Hematopoietic multipotent progenitor cell (in vitro differentiated cells): ENCODE data around the gene ARL3. TPM values are rescaled to one million over a fixed set of nuclear protein-coding genes. Genes with fewer than 3 reads are reported as not detected.

ENCODE experiments used
- DNase-seq, 3 donors: peaks; one replicate each; pipeline ENCODE4 v3.0.0-alpha.2; 2011 to 2015; ENCODE audit warnings: low read depth in 2 of 3, low spot score in 2 of 3
- total RNA-seq: library from RNA; depleted of rRNA; stranded (reverse); fragments of >200 nt; gene quantifications from one replicate; pipeline ENCODE4 v1.2.3, GENCODE V29; 2012

ARL3 gene
- total RNA-seq, 1 donor: 1.1 TPM

DNA sequence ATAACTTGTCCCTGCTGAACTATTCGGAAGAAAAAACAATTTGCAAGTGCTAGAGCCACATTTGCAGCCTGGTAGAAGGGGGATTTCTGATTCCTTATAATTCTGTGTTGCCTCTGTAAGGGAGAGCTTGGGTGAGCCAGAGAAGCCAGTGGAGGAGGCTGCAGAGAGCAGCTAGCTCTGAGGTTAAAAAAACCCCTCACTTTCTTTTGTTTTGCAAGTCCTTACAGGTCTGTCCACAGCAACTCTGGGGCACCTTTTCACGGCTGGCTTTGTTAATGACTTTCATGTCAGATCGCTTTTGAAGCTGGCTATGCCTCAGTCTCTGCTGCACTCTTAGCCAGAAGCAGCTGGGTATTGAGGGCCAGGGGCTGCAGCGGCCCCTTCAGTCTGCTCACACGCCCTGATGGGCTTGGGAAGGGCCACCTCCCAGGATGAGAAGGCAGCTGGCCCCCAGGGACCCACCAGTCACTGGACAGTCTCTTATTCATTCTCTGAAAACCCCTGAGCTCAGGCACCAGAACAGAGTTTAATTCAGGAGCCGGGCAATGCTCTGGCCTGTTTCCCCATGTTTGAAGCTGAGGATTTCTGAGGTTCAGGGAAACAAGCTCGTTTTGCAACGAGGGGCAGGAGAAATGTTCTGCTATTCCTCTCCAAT, 39.1 kb downstream of the ARL3 start:
- DNase-seq: no peak

DNA sequence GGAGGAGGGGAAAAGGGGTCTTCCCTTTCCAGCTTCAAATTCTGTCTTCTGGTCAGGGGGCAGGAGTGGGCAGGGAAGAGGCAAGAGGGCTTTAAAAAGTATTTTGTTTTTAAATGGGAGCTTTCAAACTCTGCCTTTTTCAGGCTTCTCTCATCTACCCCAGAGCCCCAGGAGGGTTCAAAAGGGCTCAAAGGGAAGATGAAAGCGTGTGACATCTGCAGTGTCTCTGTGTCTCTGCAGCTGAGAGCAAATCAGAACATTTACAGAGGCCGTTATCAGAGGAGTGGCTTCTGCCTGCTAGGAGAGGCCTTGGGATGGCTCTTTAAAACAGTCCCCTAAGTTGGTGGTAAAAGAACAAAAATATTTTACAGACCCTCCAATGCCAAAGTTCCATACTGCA, 39.6 kb downstream of the ARL3 start:
- no peak for DNase-seq

DNA sequence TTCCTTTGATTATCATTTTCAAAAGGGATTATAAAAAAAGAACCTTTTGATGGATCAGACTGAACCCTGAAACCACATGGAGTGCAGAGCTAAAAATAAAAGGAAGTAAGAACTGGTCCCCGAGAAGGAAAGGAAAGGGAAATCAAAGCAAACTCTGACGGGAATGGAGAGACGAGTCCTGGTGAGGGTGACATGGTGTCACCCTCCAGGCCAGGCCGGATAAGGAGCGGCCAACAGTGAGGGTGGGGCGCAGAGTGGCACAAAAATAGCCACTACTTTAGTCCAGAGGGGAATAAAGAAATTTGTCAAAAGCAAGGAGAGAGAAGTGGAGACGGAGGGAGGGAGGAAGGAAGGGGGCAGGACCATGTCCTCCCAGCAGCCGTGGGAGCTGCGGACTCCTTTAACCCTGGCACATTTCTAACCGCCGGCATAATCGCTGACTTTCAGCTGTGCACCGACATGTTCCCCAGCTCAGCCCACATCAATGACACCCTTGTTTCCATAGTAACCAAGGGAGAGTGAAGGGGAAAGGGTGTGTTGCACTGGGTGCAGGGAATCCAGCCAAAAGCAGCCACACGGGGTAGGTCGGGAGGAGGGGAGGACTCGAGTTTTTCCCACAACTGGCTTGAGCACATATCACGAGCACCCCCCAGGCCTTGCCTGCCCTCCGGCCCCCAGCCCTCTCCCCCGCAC, 40.2 kb downstream of the ARL3 start:
- DNase-seq: peak; percentile 59 to 94 (median 84)

DNA sequence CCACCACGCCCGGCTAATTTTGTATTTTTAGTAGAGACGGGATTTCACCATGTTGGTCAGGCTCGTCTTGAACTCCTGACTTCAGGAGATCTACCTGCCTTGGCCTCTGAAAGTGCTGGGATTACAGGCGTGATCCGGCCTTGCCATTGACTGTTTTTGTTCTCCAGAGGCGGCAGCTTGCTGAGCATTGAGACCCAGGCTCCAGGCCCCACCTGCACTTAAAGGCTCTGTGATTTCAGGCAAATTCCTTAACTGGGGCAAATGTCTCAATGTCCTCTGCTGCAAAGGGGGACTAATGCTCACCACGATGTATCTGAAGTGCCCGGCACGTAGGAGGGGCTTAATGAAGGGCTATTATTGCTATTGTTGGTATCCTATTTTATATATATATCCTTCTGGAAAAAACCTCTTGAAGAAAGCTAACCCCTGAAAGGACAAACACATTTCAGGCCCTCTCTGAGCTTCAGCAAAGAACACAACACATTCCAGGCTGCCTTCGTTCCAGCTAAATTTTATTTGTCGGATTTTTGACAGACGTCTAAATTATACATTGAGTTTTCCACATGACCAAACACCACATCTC, 40.9 kb downstream of the ARL3 start:
- DNase-seq: no peak

DNA sequence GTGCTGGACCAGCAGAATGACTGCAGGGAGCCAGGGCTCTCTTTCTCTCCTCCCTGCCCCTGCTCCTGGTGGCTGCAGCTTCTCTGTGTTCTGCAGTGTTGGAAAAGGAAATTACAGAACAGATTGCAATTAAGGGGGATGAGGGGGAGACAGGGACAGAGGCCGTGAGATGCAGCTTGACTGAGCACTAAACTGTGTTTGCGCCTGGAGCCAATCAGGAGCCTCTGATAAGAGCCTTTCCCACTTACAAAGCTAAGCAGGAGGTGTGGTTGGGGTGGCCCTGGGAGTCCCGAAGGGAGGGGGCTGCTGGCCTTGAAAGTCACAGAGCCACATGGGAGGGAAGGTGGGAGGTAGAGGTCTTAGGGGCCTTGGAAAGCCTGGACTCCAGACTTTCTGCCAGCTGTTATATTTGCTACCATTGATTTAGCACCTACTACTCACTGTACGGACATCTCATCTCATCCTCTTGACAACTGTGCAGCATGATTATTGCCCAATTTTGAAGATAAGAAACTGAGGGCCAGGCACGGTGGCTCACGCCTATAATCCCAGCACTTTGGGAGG, 43.2 kb downstream of the ARL3 start:
- no peak for DNase-seq

DNA sequence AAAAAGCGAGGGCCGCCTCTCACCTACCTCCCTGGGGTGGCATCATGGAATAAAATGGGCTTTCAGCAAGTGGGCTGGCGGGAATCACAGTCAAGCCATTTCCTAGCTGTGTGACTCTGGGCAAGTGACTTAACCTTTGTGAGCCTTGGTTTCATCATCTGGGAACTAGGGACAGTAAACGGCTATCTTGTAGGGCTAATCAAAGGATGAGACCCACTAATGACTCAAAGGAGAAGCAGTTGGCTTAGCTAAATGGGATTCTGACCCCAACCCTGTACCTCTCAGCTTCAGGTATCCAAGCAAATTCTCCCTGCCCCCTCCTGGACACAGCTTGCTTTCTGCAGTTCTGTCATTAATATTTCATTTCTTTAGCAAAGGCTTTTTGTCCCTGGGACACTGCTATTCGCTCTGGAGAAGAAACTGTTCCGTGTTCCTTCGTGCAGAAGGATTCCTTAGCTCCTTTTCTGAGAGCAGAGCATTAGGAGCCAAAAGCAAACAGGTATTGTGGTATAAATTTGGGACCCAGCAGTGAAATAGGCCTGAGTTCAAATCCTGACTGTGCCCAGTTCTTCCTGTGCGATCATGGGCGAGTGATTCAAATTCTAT, 44.0 kb downstream of the ARL3 start:
- no peak for DNase-seq

DNA sequence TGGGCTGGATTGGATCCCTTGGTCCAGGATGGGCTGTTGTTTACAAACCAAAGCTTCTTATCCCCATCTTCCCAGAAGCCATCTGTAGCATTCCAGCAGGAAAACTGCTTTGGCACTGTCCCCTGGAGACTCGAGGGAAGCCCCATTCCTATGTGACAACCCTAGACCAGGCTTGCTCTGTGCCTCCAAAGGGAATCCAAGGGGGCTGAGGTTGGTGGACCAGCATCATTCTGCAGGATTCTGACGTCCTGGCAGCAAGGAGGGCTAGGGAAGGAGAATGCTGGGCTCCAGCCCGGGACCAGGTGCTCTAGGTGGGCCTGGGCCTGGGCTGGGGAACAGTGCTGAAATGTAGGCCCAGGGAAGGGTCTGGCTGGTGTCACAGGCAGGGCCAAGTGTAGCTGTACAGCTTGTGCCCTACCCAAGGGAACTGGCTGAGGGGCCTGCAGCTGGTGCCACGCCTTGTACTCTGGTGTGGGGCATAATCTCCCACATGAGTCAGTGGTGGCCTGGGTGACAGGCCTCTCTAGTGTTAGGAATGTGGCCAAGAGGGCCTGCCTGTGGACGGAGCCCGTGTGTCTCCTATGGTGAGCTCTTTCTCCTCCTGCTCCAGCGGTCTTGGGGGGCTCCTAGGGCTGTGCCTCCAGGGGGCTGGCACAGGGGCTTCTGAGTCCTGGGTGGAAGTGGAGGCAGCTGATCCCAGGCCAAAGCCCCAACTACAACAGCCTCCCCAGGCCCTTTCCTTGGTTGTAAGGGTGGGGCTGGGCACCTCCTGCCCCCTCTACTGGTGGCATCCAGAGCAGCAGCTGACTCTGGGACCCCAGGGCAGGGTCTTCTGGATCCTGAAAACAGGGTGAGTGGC, 44.8 kb downstream of the ARL3 start:
- DNase-seq: no peak

DNA sequence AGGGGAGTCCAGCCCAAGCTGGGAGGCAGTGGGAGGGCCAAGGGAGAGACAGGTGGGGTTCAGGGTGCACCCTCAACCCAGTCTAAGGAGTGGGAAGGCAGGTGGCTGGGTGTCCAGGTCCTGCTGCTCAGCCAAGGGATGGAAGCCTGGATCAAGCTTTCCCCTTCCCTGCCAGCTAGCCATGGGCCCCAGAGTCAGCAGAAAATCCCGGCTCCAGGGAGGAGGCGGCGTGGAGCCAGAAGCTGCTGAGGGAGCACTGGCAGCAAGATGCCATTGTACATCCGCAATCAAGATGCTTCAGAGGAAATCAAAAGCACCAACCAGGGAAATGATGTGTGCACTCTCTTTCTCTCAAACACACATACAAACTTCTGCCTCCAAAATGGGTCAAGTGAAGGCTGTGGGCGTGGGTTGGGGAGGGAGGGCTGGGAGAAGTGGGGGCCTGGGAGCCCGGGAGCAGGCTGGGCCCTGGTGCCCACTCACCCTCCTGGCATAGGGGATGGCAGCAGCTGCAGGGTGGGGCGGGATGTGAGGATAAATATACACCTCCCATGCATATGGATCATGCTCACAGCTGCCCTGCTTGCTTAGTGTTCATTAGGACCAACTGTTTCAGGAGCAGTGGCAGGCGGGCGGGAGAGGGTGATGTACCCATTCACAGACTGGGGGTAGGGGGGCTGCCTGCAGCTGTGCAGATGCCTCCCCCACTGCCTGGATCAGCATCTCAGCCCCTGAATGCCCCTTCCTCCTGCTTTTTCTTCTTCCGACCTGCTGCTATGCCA, 45.7 kb downstream of the ARL3 start:
- no peak for DNase-seq

DNA sequence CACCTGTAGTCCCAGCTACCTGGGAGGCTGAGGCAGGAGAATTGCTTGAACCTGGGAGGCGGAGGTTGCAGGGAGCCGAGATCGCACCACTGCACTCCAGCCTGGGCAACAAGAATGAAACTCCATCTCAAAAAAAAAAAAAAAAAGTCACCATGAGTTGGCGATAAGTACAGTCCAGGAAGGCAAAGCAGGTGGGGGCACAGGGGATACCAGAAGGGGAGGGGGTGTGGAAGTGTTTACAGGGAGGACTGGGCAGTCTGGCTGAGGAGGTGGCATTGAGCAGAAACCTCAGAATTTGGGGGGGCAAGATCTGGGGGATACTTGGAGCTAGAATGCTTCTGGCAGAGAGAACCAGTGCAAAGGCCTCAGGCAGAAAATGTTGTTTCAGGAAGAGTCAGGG, 46.8 kb downstream of the ARL3 start:
- DNase-seq: peak in 1 of 3 donors; percentile 41

DNA sequence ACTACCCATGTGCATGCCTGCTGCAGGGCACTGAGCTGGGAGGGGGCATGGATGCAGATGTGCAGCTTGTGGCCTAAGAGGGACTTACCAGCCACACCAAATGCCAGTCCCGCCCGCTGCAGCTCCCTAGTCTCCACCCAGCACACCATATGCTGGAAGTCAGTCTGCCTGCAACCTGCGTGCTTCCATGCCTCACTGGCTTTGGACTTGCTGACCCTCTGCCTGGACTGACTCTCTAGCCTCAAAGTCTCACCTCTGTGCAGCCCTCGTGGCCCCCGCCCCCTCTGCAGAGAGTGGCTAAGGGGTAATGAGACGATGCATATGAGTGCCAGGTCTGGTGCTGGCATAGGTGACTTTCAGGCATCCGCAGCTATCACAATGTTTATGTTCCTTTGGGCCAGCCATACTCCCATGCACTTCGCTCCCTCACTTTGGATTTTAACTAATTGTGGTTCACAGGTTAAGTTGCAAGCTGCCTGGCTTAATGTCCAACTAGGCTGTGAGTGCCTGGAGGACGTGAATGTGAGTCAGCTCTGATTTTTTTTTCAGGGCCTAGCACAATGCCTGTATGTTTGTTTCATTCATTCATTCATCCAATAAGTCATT, 48.2 kb downstream of the ARL3 start:
- no peak for DNase-seq

DNA sequence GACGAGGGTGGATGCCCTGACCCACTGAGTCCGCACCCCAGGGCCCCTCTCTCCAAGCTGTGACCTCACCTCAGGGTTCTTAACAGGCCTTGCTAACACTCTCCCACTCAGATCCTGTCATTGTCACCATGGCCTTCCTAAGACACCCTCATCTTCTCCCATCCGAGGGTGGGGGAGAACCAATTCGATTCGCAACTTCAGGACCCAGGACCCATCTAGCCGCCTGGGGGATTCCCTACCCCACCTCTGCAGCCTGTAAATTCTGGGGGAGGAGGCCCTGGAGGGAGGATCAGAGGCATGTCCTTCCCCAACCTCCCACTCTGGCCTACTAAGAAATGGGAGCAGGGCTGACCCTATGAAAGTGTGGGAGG, 52.6 kb downstream of the ARL3 start:
- DNase-seq: no peak

DNA sequence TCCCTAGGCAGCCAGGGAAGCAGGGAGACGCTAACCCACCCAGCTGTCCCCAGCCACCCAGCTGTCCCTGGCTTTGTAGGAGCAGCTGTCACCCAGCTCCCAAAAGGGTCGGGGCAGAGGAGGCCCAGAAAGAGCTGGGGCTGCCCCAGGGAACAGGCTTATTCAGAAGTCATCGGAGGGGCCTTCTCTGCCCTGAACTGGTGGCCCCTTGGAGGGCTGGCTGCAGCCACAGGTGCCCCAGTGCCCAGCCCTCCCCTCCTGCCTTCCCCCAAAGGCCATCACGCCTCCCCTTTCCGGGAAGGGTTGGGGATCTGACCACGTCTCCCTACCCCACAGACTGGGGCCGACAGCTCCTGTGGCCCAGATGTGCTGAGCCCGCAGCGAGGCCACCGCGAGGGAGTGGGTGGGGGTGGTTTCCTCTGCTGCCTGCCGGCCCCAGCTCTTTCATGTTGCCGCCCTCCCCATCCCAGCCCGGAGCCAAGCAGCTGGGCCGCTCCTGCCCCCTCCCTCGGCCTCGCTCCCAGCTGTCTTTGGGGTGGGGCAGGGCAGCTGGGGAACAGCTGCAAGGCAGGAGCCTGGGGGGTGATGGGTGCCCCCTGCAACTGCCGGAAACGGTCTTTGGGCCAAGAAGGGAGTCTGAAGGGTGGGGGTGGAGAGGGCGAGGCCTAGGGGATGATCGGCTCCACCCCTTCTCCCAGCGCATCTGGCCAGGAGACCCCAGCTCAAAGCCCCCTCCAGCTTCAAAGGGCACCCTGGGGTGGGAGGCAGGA, 53.1 kb downstream of the ARL3 start:
- peak in 2 of 3 donors; percentile 76 to 83 for DNase-seq

DNA sequence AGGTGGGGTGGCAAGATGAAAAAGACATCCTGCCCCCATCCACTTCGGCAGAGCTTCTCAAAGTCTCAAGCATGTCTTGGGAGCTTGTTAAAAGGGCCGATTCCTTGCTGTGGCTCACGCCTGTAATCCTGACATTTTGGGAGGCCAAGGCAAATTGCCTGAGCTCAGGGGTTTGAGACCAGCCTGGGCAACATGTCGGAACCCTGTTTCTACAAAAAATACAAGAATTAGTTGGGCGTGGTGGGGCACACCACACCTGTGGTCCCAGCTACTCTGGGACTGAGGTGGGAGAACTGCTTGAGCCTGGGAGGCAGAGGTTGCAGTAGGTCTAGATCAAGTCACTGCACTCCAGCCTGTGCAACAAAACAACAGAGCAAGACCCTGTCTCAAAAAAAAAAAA, 55.4 kb downstream of the ARL3 start:
- no peak for DNase-seq

DNA sequence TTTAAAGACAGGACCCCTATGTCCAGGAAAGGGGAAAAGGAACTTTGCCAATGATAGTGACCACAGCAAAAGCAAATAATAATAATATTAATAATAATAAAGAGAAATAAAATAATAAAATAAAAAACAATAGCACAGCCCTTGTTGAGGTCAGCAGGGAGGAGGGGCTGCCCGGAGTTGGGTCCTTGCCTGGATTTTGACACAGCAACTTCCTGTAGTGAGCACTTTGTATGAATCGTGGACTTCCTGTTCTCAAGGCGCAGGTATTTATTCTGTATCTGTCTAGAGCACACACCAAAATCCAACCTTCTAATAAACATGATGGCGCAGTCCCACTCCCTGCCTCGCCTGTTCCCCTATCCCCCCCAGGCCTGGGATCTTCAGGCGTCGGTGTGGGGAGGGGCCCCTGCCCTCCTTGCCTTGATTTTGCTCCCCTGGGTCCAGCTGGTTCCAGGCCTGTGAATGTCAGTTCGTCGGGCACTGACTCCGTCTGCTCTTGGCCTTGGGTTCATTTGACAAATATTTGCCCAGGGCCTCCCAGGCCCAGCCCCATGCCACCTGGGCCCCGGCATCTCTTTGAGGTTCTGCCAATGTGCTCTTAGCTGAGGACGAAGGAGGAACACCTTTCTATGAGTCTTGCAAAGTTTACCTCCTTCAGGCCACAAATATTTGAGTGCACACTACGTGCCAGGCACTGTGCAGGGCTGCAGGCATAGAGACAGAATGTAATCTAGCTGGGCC, 56.0 kb downstream of the ARL3 start:
- no peak for DNase-seq

DNA sequence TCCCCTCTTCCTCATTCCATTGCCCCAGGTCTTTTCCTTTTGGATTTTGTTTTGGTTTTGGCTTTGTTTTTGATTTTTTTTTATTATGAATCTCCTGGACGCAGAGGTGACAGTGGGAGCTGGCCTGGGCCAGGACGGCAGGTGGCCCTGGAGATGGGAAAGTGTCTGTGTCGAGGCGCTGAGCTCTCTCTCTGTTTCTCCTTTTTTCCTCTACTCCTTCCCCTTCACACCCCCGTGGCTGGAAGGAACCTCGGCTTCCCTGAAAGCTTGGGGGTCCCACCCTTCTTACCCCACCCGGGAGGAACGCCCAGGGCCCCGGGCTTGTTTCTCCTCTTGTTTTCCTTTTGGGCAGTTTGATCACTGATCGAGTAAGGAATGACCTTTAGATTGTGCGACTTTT, 56.7 kb downstream of the ARL3 start:
- DNase-seq: no peak

DNA sequence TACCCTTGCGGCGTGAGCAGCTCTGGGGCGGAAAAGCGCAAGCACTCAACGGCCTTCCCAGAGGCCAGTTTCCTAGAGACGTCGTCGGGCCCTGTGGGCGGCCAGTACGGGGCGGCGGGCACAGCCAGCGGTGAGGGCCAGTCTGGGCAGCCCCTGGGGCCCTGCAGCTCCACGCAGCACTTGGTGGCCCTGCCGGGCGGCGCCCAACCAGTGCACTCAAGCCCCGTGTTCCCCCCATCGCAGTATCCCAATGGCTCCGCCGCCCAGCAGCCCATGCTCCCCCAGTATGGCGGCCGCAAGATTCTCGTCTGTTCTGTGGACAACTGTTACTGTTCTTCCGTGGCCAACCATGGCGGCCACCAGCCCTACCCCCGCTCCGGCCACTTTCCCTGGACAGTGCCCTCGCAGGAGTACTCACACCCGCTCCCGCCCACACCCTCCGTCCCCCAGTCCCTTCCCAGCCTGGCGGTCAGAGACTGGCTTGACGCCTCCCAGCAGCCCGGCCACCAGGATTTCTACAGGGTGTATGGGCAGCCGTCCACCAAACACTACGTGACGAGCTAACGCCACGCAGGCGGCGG, 57.3 kb downstream of the ARL3 start:
- DNase-seq: no peak

DNA sequence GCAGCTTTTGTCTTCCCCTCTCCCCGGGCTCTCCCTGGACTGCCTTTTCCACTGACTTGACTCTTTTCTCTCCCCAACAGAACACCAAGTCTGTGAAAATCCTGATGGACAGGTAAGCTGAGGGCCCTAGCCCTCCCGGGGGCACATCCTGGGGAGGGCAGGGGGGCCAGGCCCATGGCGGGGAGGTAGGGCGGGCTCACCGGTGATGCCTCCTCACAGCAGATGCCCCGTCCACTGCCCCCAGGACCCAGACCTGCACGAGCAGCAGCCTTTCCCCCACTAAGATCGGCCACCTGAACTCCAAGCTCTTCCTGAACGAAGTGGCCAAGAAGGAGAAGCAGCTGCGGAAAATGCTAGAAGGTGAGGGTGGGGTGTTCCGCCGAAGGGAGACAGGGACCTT, 58.2 kb downstream of the ARL3 start:
- DNase-seq: no peak

DNA sequence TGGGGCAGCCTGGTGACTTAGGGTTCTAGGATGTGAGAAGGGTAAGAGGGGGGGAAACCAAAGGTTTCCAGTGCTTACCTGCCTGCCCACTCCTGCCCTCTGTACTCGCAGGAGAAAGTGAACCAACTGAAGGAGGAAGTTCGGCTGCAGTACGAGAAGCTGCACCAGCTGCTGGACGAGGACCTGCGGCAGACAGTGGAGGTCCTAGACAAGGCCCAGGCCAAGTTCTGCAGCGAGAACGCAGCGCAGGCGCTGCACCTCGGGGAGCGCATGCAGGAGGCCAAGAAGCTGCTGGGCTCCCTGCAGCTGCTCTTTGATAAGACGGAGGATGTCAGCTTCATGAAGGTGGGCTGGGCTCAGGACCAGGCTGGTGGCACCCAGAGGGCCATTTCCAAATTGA, 59.2 kb downstream of the ARL3 start:
- no peak for DNase-seq
